ENCODE data around the gene ZFP62.

Gene ZFP62

DNA sequence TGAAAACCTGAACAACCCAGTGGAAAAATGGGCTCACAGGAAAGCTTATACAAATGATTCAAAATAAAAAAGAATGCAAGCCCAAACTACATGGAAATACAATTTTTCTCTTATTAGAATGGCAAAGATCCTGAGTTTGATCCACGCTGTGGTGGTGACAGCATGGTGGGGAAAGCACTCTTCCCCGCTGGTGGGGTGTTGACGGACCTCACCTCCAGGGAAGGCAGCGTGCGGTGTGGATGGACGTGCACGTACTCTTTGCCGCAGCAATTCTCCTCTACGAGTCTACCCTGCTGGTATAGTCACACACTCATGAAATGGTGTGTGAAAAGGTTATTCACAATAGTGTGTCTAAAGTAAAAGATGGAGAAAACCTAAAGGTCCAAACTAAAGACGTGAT lies 5.9 kb upstream of the ZFP62 start:
- DNase-seq, result no peak

DNA sequence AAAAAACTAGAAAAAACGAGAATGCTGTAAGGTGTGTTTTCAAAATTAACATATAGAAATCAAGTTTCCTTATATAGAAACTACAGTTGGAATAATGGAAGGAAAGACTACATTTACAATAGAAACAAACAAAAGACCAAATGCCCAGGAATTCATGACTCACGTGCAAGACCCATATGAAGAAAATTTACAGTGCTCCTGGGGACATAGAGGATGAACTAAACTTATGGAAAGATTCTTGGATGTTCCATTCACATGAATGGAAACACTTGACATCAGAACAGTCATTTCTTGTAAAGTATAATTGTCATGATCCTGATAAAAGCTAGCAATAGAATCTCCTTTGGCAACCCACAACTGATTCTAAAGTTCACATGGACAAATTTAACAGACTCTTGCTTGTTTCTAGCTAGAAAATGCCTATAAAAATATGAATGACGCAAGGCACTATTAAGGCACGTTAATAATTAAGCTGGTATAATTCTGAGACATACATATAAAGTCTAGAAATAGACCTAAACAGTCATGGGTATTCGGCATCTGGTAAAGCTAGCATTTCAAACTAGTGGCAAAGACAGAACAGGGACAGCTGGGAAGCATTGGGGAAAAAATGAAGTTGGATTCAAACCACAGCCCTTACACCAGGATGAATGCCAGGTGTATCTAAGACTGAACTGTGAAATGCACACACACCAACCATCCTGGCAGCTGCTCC lies 5.1 kb upstream of the ZFP62 start:
- no peak for DNase-seq

DNA sequence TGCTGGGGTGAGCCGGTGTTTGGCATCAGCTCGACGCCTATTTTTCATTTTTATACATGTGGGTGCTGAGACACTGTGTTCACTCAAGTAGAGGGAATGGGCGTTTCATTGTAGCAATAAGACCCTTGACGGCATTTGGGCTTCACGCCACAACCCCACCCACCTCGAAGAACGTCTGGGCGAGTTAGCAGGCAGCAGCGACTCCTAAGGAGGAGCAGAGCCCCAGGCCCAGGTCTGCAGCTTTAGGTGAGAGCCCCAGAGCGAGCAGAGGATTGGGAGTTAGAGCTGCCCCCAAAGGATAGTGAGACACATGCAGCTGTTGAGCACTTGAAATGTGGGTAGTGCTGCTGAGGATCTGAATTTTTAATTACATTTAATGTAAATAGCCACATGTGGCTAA lies 1.6 kb upstream of the ZFP62 start:
- no peak for DNase-seq

DNA sequence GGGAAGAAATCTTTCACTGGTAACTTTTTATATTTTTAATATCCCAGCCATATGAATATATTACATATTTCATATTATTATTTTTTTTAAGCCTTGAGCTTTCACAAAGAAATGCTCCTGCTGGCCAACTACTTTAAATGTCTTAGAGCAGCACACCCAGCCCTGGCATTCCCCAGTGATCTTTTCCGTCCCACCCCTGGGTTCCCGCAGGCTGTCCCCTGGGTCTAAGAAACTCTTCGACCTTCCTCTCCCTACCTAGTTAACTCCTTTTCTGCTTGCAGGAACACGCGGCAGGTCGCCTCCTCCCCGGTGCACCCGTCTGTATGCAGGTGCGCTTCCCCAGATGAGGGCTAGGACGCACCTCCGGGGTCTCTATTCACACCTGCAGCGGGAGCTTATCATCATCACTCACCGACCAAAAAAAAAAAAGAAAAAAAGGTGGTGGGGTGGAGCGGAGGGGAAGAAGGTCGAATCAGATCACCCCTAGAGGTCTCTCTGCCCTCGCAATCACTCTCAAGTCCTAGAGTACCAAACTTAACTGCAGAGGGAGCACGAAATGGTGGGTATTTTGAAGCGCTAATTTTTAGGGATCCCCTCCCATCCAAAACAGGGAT lies 696 bp downstream of the ZFP62 start:
- peak; percentile 81 for DNase-seq

DNA sequence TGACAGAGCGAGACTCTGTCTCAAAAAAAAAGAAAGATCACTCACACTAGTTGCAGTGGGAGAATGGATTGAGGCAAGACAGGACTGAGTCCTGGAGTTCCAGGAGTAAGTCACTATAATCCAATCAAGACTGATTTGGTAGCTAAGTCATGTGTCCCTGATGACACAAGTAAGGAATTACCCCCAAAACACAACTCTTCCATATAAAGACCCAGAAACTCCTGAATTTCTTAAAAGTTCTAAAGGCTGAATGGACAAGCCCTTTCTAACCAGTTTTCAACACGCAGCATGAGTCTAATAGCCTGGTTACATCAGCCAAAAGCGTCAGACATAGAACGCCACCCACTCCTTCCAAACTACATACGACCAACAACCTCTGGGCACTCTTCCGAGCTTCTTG lies 2.5 kb downstream of the ZFP62 start:
- DNase-seq, result no peak

DNA sequence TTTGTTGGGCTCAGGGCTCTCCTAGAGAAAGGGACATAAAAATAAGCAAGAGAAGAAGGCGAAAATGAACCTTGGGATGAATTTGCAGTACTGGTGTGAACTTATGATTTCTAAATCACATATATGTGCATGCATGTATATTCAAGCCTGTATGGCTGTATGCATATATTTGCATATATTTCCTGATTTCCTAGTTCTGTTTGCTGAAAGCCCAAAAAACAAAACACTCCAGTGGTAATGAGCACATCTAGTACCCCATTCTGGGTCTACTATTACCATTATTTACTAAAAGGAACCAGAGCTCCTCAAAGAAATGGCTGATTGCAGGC lies 7.3 kb downstream of the ZFP62 start:
- no peak for DNase-seq

DNA sequence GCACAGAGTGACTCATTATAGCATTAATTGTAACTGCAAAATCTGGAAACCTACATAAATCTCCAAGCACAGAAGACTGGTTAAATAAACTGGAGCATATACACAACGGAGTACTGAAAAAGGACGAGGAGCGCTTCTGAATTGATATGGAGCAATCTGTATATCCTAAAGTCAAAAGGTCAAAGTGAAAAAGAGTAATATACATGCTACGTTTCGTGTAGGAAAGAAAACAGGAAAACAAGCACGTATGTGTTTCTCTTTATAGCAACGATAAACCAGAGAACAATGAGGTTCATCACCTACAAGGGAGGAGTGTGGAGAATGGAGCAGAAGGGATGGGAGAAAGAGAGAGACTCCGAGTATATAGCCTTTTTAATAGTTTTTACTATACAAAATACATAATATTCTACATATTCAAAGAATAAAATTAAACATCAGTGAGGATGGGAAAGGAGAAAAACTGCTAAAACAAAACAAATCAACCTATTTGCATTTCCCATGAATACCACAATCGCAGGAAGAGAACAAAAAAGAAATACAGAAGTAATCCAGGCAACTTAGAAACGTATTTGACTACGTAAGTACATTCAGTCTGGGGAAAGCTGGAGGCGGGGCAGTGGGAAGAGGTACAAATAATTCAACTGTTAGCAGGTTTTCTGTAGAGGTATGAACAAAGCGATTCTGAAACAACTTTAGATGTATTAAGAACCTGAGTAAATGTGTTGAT lies 7.8 kb downstream of the ZFP62 start:
- DNase-seq, result no peak

DNA sequence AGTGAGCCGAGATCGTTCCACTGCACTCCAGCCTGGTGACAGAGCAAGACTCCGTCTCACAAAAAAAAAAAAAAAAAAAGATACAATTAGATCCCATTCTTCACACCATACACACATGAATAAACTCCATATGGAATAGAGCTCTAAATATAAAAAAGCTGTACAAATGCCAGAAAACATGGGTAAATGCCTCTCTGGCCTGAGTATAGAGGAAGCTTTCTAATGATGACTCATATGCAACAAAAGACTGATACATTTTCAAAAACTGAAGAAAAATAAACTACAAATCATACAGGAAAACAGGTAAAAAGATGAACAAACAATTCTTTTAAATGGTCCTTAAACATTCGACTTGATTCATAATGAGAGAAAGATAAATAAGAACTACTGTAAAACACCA lies 8.6 kb downstream of the ZFP62 start:
- DNase-seq, result no peak

DNA sequence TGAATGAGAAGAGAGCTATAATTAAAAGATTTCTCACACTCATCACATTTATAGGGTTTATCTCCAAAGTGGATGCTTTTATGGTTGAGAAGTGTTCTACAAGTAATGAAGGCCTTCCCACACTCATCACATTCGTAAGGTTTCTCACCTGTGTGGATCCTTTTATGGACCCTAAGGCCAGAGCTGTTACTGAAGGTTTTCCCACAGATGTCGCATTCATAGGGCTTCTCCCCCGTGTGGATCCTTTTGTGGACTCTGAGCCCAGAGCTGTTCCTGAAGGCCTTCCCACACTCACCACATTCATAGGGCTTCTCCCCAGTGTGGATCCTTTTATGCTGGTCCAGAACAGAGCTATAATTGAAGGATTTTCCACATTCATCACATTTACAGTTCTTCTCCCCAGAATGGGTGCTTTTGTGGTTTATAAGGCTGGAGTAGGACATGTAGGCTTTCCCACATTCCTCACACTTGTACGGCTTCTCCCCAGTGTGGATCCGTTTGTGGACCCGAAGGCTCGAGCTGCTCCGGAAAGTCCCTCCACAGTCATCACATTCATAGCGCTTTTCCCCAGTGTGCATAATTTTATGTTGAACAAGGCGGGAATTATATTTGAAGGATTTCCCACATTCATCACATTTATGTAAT lies 10.5 kb downstream of the ZFP62 start:
- DNase-seq, result no peak

DNA sequence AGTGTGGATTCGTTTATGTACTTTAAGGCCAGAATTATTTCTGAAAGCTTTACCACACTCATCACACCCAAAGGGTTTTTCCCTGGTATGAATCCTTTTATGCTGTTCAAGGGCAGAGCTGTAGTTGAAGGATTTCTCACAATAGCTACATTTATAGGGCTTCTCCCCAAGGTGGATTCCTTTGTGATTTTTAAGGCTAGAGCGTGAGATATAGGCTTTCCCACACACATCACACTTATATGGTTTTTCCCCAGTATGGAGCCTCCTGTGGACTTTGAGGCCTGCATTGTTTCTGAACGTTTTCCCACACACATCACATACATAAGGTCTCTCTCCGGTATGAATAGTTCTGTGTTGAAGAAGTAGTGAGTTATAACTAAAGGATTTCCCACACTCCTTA lies 11.2 kb downstream of the ZFP62 start:
- DNase-seq, result no peak

DNA sequence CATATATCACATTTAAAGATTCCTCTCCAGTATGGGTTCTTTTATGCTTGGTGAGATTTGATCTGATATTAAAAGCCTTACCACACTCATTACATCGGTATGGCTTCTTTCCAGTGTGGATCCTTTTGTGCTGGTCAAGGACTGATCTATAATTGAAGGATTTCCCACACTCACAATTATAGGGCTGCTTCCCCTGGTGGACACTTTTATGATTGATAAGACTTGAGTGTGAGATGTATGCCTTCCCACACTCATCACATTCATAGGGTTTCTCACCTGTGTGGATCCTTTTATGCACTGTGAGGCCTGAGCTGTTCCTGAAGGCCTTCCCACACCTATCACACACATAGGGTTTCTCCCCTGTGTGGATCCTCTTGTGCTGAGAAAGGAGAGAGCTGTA lies 12.2 kb downstream of the ZFP62 start:
- no peak for DNase-seq

DNA sequence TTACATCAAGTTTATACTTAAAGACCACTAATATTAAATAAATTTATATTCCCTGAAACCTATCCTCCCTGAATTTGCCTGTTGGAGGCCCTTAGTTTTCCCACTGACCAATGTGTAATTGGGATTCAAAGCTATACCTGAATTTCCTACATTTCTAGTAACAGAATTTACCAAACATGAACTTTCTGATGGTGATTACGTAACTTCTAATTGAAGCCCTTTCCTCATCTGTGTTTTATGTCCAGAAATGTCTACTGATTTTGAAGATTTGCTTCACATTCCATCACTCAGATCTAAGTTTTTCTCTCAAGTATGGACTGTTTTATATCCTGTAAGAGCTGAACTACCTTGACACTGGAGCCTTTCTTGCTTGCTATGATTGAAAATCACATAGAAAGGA lies 12.8 kb downstream of the ZFP62 start:
- no peak for DNase-seq

DNA sequence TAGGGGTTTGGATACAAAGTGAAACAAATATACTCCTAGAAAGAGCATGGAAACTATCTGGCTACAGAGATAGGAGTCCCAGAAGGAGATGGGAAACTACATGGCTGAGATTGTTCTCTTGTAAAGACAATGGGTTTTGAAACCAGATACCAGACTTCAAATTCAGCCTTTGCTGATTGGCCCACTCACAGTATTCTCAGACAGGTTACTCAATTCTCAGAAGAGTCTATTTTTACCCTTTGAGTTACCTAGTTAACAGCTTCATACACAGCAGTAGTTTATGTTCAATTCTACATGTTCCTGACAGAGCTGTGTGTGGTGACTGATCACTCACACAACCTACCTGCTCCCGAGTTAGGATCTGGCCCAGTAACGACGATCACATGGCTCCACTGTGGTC lies 14.1 kb downstream of the ZFP62 start:
- no peak for DNase-seq

DNA sequence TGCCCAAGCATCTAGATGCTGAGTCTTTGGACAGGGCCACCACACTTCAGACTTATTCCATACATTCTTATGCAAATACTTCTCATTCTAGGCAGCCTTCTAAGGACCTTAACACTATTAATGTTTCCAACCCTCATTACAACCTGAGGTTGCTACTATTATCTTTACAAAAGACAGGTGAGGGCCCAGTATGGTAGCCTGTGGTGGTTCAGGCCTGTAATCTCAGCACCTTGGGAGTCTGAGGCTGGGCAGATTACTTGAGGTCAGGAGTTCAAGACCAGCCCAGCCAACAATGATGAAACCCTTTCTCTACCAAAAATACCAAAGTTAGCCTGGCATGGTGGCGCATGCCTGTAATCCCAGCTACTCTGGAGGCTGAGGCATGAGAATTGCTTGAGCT lies 16.2 kb downstream of the ZFP62 start:
- no peak for DNase-seq

DNA sequence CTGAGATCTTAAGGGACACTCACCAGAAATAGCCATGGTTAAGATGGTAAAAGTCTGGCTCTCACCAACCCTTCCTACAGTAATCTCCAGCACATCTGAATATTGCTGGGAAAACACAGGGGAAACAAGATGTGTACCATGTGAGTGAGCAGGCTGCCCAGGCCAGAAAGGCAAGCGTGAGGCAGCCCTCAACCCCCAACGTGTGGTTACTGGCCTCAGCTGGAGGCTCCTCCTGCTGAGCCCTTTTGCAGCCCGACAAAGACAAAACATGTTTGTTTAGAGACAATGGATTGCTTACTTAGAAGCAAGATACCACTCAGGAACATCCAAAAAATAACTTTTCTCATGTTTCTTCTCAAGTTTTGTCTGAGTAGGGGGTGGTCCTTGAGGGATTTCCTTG lies 16.6 kb downstream of the ZFP62 start:
- no peak for DNase-seq

DNA sequence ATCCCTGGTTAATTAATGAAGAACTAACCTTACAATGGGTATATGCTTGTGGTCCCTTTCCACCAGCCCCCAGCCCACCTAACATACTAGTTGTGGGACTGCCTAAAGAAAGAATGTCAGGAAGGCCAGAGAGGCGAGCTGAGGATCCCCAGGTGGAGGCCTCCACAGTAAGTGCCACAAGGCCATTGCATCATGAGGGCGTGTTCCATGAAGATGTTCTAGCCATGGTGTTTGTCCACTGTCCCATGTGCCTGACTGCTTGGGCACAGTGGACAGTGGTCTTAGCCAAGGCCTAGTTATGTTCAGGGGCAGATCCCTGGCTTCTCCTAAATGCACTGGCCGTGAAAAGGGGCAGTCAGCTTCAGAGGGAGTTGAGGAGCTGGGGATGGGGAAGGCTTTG lies 21.1 kb downstream of the ZFP62 start:
- DNase-seq, result no peak

DNA sequence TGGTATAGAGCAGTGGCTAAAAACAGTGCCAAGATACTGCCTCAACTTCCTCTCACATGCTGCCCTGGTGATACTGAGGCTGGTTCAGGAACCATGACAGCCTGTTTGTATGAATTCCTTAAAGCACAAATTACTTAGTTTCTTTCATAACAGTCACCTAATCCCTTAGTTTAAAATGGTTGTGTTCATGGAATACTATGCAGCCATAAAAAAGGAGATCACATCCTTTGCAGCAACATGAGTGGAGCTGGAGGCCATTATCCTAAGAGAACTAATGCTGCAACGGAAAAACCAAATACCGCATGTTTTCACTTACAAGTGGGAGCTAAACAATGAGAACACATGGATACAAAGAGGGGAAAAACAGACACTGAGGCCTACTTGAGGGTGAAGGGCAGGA lies 21.8 kb downstream of the ZFP62 start:
- no peak for DNase-seq

DNA sequence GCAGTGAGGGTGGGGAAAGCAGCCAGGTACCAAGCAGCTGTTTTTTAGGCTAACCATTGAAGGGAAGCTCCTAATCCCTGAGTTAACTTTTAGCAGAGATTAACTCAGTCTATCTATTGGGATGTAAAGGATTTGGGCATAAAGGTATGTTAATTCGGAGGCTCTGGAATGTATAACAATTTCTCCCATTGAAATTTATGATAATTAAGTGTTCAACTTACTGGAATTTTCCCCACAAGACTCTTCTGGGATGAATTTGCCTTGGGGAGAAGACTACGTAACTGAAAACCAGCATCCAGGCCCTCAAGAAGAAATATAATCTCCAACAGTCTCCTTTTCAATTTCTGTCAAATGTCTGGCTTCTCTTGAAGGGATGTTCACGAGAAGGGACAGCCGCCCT lies 23.6 kb downstream of the ZFP62 start:
- DNase-seq, result no peak

DNA sequence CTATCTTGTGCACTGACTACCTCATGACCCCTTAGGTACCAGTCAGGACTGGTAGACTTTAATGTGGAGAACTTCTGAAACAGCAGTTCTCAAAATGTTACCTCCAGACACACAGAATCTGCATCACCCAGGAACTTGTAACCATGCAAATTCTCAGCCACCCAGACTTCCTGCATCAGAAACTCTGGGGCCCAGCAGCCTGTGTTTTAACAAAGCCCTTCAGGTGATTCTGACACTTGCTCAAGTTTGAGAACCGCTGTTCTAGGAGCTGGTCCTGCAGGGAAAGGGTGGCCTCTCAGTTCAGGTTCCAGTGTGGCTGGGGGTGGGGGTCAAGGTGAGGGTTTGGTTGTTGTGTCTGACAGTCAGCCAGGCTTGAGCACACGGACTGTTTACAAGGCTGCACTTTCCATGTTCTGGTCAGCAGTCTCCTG lies 28.4 kb downstream of the ZFP62 start:
- no peak for DNase-seq

DNA sequence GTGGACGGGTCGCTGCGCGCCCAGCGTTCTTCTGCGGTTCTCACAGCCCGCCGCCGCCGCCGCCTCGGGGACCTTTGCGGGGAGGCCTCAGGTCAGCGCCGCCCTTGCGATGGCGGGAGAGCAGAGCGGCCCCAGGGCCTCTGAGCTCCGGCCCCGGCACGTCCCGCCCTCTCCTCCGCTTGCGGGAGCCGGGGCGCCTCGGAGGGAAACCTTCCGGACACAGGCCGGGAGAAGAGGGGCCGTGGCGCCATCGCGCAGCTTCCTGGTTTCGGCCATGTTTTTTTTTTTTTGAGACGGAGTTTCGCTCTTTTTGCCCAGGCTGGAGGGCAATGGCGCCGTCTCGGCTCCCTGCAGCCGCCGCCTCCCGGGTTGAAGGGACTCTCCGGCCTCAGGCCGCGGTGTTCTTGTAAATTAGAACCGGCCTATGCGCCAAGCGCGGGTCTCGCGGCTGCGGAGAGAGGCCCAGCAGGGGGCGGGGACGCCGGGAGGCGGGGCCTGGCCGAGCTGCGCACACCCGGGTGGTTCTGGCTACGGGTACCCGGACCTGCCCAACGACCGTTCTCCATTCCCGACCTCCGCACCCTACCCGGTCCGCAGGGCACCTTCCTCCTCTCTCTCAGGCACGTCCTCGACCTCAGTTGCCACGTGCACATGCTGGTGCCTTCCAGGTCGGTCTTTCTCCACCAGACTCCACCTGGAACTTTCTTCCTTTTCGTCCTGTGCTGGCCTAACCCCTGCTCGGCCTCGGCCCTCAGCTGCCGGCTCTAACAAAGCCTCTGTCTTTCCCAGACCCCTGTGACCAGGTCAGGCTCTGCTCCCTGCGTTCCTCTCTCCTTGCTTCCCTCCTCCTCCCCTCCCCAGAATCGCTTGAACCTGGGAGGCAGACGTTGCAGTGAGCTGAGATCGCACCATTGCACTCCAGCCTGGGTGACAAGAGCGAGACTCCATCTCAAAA lies 29.7 kb downstream of the ZFP62 start:
- peak; percentile 75 for DNase-seq

DNA sequence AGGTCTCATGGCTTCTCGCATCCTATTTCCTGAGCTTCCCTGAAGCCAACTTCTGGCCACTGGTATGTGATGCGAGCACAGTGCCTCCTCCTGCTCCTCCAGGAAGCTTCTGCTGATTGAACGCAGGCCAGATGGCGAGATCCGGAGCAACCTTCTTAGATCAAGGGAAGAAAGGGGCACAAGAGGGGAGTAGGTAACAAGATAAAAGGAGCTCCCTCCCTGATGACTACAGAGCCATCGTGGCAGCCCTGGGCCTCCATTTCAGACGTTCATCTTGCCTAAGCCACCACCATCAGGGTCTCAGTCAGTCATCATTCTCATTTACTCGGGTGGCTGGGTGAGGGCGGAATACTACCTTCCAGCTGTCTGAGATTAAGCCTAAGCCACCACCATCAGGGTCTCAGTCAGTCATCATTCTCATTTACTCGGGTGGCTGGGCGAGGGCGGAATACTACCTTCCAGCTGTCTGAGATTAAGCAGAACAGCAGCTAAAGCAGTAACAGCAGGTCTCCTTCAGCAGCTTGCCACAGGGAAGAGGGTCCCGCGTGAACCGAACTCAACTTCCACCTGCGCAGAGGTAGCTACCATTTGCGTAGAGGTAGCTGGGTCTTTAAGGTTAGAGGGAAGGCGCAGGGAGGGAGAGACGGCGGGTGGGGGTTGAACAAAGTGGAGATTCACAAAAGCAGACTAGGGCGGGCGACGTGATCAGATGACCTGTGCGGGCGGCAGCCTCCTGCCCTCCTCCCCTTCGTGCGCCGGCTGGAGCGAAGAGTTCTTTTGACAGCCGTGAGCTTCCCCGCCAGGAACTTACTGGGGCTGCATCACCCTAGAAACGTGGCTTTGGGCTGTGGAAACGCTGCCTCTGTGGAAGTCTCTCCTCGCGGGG lies 30.6 kb downstream of the ZFP62 start:
- peak; percentile 76 for DNase-seq

DNA sequence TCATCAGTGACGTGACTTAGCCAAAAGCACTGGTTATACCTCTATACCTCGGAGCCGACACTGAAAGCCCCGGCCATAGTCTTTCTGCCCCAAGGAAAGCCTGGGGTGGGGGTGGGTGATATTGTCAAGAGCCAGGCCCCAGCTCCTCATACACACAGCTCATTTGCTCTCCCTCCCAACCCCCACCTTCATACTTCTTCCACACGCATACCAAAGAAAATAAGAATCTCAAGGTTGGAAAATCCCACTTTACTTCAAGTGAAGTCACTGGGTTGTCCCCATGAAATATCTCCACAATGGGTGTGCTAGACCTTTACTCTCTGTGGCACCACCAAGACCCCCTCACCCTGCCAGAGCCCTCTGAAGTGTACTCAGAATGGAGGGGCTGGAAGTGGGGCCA lies 31.4 kb downstream of the ZFP62 start:
- DNase-seq, result no peak
